Fibroblast of pulmonary artery (primary cell): Measurements from ENCODE around the gene DKK2.

ENCODE experiments used
- DNase-seq: peaks from one replicate; pipeline ENCODE4 v3.0.0-alpha.2; 2010; ENCODE audit warnings: low read depth
- H3K4me3 ChIP-seq: replicated peaks from 2 replicates; pipeline ENCODE4 v1.5.1; 2011; ENCODE audit warnings: low read depth, mild to moderate bottlenecking, control low read depth, low read length, moderate library complexity
- CTCF ChIP-seq: IDR thresholded peaks from 2 replicates; pipeline ENCODE4 v1.5.1; 2011; ENCODE audit warnings: mild to moderate bottlenecking, control low read depth, low read length, inconsistent platforms; ENCODE audit errors: missing control alignments

Gene DKK2

GRCh38 chr4:106987311-106987710 is 48.8 kb downstream of the DKK2 start:
- no peak for DNase-seq
- TF ChIP-seq CTCF, result no peak

GRCh38 chr4:106986486-106986885 is 49.6 kb downstream of the DKK2 start:
- no peak overlapping the region for H3K4me3 ChIP-seq
- no peak for DNase-seq

More at GRCh38 chr4:106987311-106987710, 48.8 kb downstream of the DKK2 start:
- H3K4me3 ChIP-seq, result no peak overlapping the region

GRCh38 chr4:106985830-106986229 is 50.3 kb downstream of the DKK2 start:
- H3K4me3 ChIP-seq, result no peak overlapping the region
- no peak for TF ChIP-seq CTCF
- no peak for DNase-seq

More at GRCh38 chr4:106986486-106986885, 49.6 kb downstream of the DKK2 start:
- no peak for TF ChIP-seq CTCF

GRCh38 chr4:106982711-106983211 is 53.4 kb downstream of the DKK2 start:
- DNase-seq, result no peak
- H3K4me3 ChIP-seq, result no peak overlapping the region
- TF ChIP-seq CTCF, result no peak

- DNase-seq, result no peak
- no peak for TF ChIP-seq CTCF
- H3K4me3 ChIP-seq, result no peak overlapping the region
Observed at GRCh38 chr4:106981431-106981830, 54.7 kb downstream of the DKK2 start.

- H3K4me3 ChIP-seq, result no peak overlapping the region
- TF ChIP-seq CTCF, result no peak
- no peak for DNase-seq
Observed at GRCh38 chr4:106979476-106979875, 56.6 kb downstream of the DKK2 start.

- no peak overlapping the region for H3K4me3 ChIP-seq
- no peak for DNase-seq
- no peak for TF ChIP-seq CTCF
Observed at GRCh38 chr4:106978046-106978774, 57.9 kb downstream of the DKK2 start.
